C4-2B (cell line): ENCODE results near the gene MYH11.

Source experiments
- ZFX ChIP-seq: fragments of 450-650 bp; IDR thresholded peaks from 2 replicates; pipeline ENCODE4 v1.6.1; 2017
- TF ChIP-seq, protein P1 (sequence below): fragments of 450-650 bp; conservative IDR thresholded peaks from 2 replicates; pipeline ENCODE4 v1.5.1; 2017; ENCODE audit warnings: mild to moderate bottlenecking

DNA sequence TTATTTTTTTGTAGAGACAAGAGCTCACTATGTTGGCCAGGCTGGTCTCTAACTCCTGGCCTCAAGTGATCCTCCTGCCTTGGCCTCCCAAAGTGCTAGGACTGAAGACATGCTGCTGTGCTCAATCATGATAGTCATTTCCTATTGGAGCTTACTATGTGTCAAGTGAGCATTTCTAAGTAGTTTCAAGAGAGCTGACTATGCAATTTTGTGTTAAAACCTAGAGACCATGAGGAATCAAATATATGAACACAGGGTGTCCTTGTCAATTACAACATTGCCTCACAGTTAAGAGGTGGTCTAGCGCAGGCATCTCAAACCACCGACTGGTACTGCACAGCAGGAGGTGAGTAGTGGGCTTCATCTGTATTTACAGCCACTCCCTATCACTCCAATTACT lies 37.8 kb downstream of the MYH11 start:
- TF ChIP-seq, protein P1, sequence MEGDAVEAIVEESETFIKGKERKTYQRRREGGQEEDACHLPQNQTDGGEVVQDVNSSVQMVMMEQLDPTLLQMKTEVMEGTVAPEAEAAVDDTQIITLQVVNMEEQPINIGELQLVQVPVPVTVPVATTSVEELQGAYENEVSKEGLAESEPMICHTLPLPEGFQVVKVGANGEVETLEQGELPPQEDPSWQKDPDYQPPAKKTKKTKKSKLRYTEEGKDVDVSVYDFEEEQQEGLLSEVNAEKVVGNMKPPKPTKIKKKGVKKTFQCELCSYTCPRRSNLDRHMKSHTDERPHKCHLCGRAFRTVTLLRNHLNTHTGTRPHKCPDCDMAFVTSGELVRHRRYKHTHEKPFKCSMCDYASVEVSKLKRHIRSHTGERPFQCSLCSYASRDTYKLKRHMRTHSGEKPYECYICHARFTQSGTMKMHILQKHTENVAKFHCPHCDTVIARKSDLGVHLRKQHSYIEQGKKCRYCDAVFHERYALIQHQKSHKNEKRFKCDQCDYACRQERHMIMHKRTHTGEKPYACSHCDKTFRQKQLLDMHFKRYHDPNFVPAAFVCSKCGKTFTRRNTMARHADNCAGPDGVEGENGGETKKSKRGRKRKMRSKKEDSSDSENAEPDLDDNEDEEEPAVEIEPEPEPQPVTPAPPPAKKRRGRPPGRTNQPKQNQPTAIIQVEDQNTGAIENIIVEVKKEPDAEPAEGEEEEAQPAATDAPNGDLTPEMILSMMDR = no peak
- no peak for TF ChIP-seq ZFX
